RPMI7951 (cell line): ENCODE data around the gene TRMT1. TPM values are rescaled to one million over a fixed set of nuclear protein-coding genes. Genes with fewer than 3 reads are reported as not detected.

Source experiments
- DNase-seq: peaks from one replicate; pipeline ENCODE4 v3.0.0-alpha.2; 2012; ENCODE audit warnings: low read depth
- total RNA-seq: library from RNA; depleted of rRNA; stranded (reverse); fragments of >200 nt; shearing (Covaris generic); gene quantifications from 2 replicates; pipeline ENCODE4 v1.2.3, GENCODE V29; 2014

Gene TRMT1
- total RNA-seq, 1 experiment from 2014 or later, result 46.4 TPM

DNA sequence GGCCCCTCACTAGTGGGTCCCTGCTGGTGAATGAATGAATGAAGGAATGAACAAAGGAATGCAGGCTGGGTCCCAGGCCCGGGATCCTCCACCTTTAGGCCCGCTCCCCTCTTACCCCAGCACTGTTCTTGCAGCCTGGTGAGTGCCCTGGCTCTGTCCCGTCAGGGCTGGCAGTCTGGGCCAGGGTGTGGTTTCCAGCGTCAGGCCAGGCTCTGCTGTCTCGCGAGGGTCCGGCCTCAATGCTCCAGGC is 14.2 kb downstream of the TRMT1 start:
- DNase-seq, result no peak

DNA sequence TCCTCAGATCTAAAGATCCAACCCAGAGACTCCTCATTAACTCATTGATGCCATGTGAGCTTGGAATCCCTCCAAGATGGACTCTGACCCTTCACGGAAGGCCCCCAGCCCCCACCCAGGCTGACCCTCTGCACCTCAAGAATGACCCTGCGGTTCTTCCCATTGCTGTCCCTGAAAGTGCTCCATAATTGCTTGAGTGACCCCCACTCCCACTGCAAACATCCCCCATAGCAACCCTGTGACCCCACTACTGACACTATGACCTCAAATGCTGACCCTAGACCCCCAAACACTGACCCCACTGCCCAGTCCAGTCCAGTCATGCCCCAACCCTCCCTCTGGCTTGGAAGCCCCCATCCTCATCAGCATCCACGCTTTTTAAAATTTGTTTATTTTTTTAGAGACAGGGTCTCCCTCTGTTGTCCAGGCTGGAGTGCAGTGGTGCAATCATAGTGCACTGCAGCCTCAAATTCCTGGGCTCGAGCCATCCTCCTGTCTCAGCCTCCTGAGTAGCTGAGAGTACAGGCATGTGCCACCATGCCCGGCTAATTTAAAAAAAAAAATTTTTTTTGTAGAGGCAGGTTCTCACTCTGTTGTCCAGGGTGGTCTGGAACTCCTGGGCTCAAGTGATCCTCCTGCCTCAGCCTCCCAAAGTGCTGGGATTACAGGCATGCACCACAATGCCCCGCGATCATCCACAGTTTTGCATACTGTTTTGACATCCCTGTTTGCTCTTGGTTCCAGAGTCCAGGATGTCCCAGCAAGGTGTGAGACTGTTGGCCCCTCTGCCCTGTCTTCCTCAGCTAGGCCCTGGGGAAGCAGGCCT is 14.7 kb downstream of the TRMT1 start:
- no peak for DNase-seq

DNA sequence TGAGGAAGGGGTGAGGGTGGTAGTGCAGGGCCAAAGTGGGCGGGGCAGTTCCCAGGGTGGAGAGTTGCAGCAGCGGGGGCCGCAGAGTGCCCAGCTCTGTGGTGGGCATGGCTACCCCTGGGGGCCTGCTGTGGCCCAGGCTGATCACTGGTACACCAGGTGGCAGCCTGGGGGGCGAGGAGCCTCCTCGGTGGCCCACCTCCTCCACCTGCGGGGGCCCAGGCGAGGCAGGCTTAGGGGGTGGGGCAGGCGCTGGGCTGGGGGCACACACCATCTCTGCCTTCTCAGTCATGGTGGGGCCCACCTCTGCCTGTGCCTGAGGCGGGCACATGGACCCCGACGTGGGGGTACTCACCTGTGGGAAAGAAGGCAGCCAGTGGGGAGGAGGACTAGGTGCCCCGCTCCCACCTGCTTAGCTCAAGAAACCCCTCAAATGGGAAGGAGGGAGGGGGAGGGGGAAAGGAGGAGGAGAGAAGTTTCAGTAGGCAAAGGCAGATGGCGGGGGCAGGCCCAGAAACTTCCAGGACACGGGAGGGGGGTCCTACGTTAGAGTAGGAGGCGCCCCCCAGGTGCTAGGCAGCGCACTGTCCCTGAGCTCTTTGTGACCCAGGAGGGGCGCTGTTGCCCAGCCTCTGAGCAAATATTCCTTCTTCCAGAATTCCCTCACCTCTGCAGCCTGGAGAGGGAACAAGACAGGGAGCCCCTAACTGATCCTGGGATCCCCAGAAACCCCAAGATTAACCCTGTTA is 15.5 kb downstream of the TRMT1 start:
- DNase-seq, result no peak

- peak; percentile 15 for DNase-seq
Measured at GRCh38 chr19:13100031-13100588, 16.4 kb downstream of the TRMT1 start.

DNA sequence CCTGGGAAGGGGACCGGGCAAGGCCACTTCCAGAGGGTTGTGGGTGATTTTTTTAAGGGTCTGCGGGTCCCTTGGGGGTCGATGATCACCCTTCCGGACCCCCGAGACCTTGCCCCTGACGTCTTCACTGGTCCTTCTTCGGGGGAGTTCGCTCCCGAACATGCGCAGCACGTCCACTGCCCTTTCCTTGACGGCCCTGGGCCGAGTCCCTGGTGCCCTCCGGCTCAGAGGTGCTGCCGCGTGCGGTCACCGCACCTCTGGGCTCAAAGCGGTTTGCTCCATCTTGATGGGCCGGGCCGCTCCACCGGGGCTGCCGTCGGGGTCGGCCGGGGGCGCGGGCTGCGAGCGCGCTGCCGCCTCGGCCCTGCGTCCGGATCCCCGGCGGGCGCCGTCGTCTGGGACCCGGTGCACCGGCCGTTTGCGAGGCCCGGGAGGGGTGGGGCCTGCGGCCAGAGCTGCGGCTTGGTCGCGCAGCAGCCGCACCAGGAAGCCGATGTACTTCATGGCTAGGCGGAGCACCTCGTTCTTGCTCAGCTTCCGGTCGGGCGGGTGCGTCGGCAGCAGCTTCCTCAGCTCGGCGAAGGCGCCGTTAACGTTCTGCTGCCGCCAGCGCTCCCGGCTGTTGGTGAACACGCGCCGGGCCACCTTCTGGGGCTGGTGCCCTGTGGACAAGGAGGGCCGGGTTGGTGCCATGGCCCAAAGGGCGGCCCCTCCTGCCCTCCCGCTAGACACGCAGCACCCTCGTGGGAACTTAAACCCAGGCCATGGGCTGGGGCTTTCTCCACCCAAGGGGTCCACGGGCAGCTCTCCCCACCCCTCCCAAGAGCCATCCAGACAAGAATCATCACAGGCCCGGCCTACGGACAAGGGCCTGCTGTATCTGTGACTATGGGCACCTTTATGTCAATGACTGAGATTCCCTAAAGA is 17.2 kb downstream of the TRMT1 start:
- DNase-seq, result no peak

GRCh38 chr19:13098277-13099072 is 18.1 kb downstream of the TRMT1 start:
- DNase-seq, result no peak

GRCh38 chr19:13097463-13098258 is 18.9 kb downstream of the TRMT1 start:
- DNase-seq, result no peak

DNA sequence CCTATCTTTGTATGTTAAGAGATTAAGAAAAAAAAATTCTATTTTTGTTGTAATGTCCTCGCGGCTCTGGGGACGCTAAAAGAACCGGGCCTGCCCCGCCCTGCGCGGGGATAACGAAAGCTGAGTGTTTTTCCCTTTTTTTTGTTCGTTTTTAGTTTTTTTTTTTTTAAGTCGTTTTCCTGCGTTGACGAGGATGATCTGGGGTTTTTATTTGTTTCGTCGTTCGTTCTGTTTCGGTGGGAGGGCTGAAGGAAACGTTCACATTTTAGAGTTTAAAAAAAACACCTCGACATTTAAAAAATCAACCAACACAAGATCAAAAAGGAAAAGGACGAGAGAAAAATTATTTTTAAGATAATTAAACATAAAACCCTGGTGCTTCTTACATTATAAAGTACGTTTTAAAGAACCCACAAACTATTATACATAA is 19.5 kb downstream of the TRMT1 start:
- DNase-seq, result no peak

GRCh38 chr19:13095934-13096927 is 20.3 kb downstream of the TRMT1 start:
- no peak for DNase-seq

- no peak for DNase-seq
Measured at GRCh38 chr19:13095393-13095784, 21.2 kb downstream of the TRMT1 start.

DNA sequence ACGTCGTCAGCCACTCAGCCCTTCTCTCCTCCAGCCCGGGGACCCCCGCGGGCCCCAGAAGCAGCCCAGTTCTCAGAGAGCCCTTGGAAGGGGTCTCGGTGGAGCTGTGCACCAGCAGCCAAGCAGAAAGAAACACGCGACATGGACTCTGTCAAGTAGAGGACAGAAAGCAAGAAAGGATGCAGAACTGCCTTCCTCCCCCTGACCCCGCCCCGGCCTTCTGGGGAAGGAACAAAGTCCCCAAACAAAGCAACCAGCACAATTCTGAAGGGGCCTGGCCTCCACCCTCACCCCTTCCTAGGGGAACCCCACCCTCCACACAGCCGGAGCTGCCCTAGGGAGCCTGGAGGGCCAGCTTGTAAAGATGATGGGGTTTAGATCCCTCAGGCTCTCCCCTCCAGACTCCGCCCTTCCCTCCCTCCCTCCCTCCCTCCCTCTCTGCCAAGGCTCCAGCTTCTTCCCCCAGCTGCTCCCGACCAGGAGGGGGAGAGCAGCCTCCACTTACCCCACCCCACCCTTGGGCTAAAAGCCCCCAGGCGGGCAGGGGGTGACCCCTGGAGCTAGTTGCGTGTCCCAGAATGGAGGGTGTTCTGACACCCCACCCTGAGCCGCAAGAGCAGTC is 21.7 kb downstream of the TRMT1 start:
- no peak for DNase-seq

GRCh38 chr19:13094106-13094504 is 22.4 kb downstream of the TRMT1 start:
- no peak for DNase-seq

DNA sequence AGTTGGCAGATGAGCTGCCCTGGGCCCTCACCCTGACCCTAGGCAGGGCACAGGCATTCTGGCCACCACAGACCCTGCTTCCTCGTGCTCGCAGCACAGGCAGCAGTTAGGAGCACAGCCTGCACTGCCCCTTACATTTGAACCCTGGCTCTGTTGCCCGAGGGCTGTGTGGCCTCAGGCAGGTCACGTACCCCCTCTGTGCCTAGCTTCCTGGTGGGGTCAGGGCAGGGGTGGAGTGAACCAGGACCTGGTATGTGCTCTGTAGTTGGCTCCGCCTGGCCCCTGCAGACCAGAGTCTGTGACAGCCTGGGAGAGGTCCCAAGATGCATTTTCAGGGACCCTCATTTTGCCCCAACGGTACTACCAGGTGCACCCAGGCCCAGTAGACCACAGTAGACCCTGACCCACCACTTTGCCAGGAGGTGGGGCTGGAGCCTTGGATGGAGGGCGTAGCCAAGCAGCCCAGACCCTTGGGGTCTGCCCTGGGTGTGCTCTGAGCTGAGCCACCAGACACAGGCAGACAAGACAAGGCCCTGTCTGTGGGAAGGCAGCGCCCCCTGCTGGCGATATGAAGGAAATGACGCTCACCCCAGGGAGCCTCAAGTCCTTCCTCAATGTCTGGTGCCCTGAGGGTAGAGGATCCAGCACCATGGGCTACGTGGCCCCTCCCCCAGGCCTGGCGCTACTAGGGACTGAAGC is 23.0 kb downstream of the TRMT1 start:
- peak; percentile 74 for DNase-seq

GRCh38 chr19:13092606-13093235 is 23.8 kb downstream of the TRMT1 start:
- peak; percentile 38 for DNase-seq

DNA sequence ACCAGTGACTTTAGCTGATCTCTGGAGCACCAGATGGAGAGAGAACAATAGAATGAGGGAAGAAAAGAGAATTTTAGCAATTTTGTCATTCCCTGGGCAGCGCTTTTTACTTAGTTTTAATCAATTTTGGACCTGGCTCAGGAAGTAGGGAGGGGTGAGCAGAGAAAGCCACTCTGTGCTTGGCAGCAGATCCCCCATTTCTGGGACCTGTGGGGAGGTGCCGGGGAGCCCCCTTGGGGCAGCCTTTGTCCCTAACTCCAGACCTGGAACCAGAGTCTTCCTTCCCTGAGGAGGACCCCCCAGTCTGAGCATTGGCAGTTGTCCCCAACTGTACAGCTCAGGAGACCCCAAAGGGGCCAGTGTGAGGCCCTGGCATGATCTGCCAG is 24.4 kb downstream of the TRMT1 start:
- DNase-seq, result no peak

DNA sequence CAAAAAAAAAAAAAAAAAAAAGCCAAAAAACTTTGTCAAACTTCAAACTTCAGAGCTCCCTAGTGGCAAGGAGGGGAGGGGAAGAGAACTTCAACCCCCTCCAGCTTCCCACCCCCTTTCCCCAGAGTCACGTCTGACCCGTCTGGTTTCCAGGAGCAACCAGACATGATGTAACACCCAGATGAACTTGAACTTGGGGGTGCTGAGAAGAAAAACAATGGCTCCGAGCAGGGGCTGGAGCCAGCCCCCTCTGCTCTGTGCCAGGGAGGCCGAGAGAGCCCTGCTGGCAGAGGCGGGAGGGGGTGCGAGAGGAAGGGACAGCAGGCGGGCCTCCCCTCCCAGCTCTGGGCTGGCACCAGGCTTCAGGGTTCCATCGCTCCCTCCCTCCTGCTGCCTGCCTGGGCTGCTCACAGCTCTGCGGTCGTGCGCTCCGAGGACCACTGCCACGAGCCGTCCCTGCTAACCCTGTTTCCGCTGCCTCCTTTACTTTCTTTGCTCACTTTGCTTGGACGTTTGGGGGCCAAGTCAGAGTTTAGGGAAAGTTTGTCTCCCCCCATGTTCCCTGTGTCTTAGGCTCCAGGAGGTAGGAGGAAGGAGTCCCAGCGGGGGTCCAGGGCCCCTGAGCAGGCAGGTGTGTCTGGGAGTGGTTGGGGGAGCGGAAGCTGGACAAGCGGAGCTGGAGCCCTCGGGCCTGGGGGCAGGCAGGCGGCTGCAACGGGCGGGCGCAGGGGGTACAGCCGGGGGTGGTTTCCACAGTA is 25.0 kb downstream of the TRMT1 start:
- DNase-seq, result no peak
